Prostate gland (tissue), 2 donors: ENCODE results near the gene NT5M.

ENCODE experiments used
- POLR2A ChIP-seq: fragments of 450-650 bp; IDR thresholded peaks from one replicate; pipeline ENCODE4 v1.6.1; 2016; ENCODE audit warnings: antibody characterized with exemption, mild to moderate bottlenecking
- POLR2AphosphoS5 ChIP-seq: sonication (generic); formaldehyde crosslinking; IDR thresholded peaks from one replicate; pipeline ENCODE4 v1.6.1; 2017; ENCODE audit warnings: antibody characterized with exemption
- TF ChIP-seq, protein P1 (sequence below), 4 experiments: fragments of 200-600 bp in 2 of 4; fragments of 450-650 bp in 2 of 4; sonication (generic) in 2 of 4; IDR thresholded peaks; 1 replicate in 3 of 4; 2 replicates in 1 of 4; pipeline ENCODE4 v1.5.1; 2016 to 2019; ENCODE audit warnings: antibody characterized with exemption in 4 of 4, mild to moderate bottlenecking in 2 of 4, moderate library complexity in 2 of 4

GRCh38 chr17:17322516-17323510, 19.6 kb downstream of the NT5M start:
- TF ChIP-seq POLR2A (no peak), POLR2AphosphoS5 (no peak)
- TF ChIP-seq, protein P1, sequence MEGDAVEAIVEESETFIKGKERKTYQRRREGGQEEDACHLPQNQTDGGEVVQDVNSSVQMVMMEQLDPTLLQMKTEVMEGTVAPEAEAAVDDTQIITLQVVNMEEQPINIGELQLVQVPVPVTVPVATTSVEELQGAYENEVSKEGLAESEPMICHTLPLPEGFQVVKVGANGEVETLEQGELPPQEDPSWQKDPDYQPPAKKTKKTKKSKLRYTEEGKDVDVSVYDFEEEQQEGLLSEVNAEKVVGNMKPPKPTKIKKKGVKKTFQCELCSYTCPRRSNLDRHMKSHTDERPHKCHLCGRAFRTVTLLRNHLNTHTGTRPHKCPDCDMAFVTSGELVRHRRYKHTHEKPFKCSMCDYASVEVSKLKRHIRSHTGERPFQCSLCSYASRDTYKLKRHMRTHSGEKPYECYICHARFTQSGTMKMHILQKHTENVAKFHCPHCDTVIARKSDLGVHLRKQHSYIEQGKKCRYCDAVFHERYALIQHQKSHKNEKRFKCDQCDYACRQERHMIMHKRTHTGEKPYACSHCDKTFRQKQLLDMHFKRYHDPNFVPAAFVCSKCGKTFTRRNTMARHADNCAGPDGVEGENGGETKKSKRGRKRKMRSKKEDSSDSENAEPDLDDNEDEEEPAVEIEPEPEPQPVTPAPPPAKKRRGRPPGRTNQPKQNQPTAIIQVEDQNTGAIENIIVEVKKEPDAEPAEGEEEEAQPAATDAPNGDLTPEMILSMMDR (IDR thresholded peaks at IDR 0.05), result no peak
